Measurements from ENCODE around the gene SIGLEC12.

- TF ChIP-seq CTCF (IDR thresholded peaks at IDR 0.05), result no peak
- TF ChIP-seq POLR2A (IDR thresholded peaks at IDR 0.05), result no peak
Measured at GRCh38 chr19:51489113-51489512, 12.5 kb downstream of the SIGLEC12 start.

Measured in thyroid gland (tissue), 4 donors.